NCI-H1930 (cell line): ENCODE results near the gene NEUROD2.

ENCODE experiments used
- DNase-seq, 2 experiments: peaks; one replicate each; lab custom pipeline; 2025; lab: John Stamatoyannopoulos, UW

Gene NEUROD2

DNA sequence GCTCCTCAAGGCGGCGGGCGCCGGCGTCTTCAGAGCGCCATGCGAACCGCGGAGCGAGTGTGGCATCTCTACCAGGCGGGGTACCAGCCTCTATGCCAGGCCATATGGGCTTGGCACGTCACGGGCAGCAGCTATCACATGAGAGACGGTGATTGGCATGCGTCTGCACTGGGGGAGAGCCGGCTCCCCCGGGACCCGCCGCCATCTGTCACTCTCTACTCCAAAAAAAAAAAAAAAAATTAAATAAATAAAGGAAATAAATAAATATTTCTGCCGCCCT, at the start of gene NEUROD2:
Gene NEUROD2 (minus strand): TSS at position 70 of the 280 bp plus-strand sequence. CDS start 1,321 bp downstream, outside the sequence.
- no peak for DNase-seq

DNA sequence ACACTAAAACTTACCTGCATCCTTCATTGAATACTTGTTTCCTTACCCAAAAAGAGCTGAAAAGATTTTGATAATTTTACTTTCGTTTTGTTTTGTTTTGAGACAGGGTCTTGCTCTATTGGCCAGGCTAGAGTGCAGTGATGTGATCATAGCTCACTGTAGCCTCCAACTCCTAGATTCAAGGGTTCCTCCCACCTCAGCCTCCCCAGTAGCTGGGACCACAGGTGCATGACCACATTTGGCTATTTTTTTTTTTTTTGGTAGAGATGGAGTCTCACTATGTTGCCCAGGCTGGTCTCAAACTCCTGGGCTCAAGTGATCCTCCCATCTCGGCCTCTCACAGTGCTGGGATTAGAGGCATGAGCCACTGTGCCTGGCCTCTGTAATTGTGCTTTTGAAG, 47.4 kb upstream of the NEUROD2 start:
- no peak for DNase-seq

DNA sequence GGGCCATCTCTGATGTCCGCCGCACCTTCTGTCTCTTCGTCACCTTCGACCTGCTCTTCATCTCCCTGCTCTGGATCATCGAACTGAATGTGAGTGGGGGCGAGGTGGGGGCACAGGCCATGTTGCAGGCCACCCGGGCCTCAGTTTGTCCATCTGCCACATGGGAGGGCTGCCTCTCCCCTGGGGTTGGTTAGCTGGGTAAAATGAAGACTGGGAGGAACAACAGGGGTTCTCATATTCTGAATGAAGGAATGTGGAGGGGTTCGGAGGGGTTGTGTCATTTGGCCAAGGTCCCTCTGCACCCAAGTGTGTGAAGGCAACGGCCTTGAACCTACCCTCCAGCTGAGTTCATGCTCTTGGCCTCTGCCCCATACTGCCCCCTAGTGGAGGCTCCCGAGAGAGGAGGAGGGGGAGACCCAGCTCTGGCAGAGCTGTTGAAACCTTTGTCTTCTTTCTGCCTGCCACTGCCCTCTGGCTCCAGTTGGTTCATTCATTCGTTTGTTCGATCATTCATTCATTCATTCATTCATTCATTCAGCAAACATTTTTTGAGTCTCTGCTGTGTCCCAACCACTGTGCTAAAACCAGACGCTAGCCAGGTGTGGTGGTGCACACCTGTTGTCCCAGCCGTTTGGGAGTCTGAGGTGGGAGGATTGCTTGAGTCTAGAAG, 46.1 kb upstream of the NEUROD2 start:
- peak; percentile 16 to 50 for DNase-seq

DNA sequence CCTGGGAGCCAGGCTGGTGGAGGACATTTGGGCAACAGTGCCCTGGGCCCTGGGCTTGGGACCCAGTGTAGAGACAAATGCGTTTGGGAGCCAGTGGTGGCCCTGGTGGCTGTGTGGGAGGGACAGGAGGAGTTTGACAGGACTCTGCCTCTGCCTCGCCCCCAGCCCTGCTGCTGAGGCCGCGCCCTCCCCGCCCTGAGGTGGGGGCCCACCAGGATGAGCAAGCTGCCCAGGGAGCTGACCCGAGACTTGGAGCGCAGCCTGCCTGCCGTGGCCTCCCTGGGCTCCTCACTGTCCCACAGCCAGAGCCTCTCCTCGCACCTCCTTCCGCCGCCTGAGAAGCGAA, 45.6 kb upstream of the NEUROD2 start:
- no peak for DNase-seq

DNA sequence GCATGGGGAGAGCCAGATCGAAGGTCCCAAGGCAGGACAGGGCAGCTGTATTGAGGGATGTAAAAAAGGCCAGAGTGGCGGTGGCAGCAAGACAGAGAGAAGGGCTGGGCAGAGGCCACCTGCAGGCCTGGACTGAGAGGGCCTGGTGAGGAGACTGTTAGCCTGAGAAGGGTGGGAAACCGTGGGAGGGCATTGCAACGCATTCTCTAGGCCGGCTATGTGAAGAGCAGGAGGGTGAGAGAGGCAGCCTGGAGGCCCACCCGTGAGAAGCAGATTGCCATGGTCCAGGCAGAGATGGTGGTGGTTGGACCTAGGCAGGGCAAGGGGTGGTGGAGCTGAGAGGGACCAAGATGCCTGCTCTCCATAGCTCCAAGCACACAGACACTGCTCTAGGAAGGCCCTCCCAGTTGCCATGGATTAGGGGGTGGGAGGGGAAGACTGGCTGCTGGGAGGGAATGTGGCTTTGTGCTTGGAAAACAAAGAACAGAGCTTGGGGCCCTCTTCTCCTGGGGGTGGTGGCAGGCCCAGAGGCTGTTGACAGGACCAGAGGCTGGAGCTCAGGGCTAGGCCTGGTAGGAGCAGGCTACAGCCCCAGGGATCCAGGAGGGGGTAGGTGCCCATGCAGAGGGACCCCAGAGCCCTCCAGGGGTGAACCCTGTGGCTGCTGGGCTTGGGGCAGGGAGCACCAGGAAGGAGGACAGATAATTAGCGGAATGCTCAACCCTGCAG, 45.0 kb upstream of the NEUROD2 start:
- no peak for DNase-seq

DNA sequence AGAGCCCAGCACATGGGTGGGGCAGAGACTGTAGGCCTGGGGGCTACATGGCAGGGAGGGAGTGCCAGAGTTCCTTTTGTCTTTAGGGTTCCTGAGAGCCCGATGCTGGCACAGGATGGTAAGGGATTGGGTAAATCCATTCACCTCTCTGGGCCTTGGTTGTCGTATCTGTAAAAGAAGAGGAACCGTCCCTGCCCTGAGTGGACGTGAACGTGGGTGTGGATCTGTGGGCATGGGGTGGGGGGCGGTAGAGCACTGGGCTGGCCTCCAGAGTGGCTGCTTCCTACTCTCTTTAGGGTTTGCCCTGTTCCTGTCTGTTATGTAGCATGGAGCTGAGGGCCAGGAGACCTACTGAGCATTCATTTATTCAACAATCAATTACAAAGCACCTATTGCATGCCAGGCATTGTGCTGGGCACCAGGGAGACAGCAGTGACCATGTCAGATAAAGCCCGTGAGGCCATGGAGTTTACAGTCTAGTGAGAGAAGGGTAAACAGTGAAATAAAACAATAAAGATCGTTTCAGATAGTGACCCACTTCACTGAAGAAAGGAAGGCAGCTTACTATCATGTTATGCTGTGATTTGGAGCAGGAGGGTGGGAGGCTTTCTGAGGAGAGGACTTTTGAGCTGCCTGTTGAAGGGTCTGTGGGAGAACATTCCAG, 44.3 kb upstream of the NEUROD2 start:
- DNase-seq = no peak

DNA sequence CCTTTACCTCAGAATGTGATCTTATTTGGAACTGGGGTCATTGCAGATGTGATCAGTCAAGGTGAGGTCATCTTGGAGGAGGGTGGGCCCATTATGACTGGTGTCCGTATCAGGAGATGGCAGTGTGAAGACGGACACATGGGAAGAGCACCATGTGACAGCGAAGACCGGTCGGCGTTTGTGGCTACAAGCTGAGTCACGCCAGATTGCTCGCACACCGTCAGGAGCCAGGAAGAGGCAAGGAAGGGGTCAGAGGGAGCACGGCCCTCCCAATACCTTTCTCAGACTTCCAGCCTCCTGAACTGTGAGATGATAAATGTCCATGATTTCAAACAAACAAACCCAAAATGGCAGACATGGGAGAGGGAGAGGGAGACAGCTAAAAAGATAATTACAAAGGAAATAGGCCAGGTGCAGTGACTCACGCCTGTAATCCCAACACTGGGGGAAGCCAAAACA, 42.4 kb upstream of the NEUROD2 start:
- no peak for DNase-seq

DNA sequence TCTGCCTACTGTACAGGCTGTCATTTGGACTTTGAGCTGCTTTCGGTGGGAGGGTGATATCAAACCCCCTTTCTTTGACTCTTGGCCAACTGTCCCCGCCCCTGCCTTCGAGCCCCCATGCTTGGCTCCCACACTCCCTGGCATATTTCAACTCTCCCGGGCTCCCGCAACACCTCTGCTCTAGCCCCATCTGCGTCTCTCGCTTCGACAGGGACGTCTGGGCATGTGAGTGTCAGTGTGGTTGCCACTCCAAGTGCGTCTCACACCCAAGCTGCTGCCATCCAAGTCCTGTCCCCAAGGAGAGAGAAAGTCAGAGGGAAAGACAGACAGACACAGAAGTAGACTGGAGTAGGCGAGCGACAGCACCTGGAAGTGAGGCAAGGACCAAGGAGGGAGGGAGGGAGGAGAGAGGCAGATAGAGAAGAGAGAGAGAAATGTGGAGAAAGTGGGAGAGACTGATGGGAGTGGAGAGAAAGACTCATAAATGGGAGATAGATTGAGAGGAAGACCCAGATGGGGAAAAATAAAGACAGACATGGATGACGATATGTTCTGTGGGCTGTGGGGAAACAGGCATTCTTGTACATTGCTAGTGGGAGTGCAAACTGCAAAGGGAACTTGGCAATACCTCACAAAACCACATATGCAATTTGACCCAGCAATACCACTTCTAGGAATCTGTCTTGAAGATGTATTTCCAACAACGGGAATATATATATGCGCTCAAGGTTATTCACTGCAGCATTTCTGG, 41.1 kb upstream of the NEUROD2 start:
- DNase-seq = no peak

DNA sequence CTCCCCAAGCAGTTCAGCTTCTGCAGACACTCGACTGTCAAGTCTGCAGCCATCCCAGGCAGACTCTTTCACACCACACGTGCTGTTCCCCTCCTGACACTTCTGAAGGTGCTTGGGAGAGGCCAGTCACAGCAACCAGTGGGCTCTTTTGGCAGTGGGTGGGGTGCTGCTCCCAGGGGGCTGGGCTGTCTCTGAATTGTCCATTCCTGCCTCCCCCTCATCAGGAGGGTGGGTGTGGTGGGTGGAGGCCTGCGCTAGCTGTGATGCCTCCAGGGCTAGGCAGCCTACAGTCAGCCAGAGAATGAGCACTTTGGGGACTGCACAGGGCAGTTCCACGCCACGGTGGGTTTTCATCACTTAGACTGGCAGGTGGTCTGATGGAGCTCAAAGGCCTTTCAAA, 39.5 kb upstream of the NEUROD2 start:
- no peak for DNase-seq

DNA sequence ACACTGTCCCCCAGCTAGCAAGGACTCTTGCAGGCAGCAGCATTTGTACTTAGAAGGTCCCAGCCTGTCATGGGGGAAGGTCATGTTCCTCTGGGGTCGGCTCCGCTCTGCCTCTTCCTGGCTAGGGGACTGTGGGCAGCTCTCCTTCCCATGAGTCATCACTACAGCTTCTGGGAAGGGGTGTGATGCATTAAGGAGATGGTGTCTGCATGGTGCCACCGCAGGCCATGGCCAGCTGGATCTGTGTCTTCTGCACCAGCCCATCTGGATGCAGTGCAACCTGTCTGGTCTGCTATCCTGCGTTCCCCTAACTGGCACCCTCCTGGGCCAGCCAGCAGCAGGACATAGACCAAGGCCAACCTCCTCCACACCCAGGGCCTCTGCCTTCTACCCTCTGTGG, 35.6 kb upstream of the NEUROD2 start:
- no peak for DNase-seq

DNA sequence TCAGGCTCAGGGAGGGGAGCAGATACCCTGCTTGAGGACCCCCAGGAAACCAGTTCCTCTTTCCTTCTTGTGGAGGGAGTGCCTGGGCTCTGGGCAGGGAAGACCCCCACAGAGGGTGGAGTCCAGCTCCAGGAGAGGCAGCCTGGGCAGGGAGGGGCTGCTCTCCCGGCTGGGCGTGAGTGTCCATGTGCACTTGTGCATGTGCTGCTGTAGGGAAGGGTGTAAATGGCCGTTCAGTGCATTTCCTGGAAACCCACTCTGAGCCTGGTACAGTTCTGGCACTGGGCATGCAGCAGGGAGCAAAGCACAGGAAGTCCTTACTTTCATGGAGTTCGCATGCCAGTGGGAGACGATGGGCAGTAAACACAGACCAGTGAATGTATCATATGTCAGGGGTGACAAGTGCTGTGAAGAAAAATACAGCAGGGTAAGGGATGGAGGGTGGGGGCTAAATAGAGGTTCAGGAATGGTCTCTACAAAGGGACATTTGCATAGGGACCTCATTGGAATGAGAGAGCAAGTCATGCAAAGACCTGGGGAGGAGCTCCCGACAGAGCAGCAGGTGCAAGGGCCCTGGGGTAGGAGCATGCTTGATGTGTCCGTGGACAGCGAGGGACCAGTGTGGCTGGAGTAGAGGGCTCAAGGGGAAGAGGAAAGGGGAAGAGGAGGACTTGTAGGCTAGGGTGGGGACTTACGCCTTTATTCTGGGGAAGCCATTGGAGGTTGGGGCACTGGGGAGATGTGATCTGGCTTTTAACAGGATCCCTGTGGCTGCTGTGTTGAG, 34.8 kb upstream of the NEUROD2 start:
- no peak for DNase-seq

DNA sequence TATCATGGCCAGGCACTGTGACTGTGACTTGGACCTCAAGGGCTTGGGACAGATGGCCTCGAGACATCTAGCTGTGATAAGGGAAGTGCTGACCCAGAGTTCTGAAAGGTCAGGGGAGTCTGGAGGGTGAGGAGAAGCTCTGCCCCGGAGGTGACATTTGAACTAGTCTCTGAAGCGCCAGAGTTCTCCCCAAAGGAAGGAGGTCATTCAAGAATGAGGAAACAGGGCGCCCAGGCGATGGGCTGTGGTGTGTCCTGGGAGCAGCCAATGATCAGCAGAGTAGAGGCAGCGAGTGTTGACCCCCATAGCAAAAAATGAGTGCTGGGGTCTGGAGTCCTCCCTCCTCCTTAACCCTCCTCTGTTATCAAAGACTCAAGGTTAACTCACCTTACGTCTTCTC, 34.2 kb upstream of the NEUROD2 start:
- DNase-seq = no peak

DNA sequence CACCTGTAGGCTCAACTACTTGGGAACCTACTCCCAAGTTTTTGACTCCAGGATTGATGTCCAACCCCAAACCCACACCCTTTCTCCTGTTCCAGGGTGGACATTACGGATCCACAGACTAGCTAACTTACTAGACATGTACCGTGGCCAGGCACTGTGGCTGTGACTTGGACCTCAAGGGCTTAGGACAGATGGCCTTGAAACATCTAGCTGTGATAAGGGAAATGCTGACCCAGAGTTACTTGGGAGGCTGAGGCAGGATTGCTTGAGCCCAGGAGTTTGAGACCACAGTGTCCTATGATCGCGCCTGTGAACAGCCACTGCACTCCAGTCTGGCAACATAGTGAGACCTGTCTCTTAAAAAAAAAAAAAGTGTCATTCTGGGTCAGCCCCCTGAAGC, 33.4 kb upstream of the NEUROD2 start:
- DNase-seq = no peak

DNA sequence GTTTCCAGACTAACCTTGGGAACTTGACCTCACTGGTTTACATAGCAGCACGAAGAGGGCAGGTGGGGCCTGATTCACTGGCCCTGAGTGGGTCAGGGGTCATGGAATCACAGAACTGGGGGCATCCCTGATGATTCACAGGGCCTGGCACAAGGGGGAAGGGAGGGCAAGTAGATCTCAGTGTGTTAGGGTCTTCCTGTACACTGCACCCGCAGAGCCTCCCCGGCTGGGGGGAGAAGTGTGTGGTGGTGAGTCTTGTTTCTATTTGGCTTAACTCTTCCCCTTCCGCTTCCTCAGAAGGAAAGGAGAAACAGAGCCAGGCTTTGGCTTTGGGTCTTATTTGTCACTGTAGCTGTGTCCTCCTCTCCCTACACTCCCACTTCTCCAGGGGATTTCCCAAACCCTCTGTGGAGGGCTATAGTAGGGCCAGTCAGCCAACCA, 32.9 kb upstream of the NEUROD2 start:
- DNase-seq = no peak

DNA sequence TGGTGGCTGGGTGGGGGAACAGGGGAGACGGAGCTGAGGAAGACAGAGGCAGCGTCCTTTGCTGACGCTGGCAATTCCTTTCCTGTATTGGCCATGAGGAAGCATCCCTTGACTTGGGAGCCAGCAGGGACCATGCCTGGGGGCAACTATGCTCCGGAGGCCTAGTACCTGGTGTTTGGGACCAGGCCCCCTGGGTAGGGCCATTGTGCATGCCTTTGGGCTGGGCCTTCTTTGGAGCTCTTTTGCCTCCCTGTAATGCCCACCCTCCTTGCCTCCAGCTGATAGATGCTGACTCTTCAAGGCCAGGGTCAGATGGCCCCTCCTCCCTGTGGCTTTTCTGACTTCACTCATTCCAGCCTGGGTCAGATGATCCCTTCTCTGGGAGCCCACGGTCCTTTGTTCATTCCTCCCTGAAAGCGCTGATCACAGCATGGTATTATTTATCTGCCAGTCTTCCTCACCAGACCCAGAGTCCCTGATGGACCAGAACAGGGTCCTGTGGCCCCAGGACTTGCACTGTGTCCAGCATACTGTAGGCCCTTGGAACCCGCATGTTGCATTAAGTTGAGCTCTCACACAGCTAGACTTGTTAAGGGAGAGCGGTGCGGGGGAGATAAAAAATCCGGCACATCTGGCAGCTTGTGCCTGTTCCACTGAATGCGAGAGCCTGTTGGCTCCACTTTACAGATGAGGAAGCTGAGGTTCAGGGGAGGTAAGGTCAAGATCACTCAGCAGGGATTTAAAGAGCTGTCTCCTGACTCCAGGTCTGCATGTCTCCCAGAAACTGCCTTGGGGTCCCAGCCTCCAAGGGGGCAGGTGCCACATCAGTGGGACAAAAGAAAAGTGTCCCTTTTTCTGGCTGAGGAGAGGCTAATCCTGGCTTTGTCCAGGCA, 32.1 kb upstream of the NEUROD2 start:
- DNase-seq = no peak

DNA sequence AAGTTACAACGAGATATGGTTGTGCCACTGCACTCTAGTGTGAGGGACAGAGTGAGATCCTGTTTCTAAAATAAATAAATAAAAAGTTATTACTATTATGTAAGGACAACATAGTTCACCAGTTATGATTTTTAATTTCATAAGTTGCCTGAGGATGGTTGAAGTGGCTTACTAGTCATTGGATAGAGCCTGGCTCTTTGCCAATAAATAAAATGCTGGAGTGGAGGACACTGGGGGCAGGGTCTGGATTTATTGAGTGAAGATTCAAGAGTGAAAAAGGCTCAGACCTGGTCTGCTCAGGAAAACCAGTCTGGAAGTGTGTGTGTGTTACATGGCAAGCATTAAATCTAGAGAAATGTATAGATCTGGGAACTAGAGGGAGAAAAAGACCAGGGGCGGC, 31.3 kb upstream of the NEUROD2 start:
- no peak for DNase-seq

DNA sequence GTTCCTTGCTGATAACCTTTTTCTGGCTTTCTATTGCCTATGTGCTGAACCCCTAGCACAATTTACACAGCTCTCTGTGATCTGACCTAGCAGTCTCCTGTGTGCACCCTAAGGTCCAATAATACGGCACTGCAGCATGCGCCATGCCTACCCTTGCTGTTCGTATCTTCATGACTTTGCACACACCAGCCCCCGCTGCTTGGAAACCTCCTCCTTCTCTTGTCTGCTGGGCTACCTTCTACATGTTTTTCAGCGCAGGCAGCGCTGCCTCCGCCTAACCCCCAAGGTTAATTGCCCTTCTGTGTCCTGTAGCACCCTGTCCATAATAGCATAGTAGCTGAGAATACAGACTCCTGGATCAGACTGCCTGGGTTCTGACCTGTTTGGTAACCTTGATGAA, 30.6 kb upstream of the NEUROD2 start:
- no peak for DNase-seq

DNA sequence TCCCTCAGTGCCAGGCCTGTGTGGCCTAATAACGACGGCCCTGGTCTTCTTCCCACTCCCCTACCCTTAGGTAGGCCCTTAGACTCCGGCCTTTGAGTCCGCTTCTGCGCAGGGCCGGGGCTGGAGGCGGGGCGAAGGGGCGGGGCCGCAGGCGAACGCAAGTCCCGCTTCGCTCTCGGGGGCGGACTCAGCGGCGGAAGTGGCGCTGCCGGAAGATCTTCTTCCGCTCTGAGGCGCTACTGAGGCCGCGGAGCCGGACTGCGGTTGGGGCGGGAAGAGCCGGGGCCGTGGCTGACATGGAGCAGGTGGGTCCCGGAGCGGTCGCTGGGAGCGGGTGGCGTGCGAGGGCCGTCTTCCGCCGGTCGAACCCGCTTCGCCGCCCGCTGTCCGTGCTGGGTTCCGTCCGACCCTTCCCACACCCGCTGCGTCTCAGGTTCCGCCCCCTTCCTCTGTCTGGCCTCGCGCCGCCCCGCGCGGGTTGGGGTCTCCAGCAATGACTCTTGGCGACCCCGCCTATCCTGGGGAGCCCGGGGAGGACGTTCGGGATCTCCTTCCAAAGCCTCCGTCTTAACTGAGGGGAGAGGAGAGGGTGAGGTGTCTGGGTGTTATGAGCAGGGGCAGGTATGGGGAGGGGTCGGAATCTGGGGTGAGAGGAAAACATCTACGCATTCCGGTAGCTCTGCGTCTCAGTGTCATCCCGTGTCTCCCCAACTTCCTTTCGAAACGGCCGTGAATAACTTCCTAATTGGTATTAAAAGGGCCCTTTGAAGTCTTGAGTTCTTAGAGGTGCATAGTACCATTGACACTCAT, 29.4 kb upstream of the NEUROD2 start, which contains the start of gene STARD3:
Gene STARD3 (plus strand): TSS at position 218 of the 810 bp plus-strand sequence. CDS start 16,388 bp downstream, outside the sequence.
- DNase-seq = peak; percentile 59 to 75

DNA sequence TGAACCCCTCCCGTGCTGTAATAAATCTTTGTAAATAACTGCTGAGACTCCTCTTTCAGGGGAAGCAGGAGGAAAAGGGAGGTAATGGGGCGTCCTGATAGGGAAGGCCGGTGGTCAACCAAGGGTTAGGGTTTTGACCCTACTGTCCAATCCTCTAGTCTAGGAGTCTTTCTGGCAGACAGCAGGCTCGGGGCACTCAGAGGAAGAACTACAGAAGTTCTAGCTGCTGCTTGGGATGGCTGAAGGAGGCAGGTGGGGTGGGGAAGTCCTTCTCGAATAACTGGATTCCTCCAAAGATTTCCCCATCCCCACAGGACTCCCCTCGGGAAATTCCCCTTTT, 28.8 kb upstream of the NEUROD2 start:
- no peak for DNase-seq

DNA sequence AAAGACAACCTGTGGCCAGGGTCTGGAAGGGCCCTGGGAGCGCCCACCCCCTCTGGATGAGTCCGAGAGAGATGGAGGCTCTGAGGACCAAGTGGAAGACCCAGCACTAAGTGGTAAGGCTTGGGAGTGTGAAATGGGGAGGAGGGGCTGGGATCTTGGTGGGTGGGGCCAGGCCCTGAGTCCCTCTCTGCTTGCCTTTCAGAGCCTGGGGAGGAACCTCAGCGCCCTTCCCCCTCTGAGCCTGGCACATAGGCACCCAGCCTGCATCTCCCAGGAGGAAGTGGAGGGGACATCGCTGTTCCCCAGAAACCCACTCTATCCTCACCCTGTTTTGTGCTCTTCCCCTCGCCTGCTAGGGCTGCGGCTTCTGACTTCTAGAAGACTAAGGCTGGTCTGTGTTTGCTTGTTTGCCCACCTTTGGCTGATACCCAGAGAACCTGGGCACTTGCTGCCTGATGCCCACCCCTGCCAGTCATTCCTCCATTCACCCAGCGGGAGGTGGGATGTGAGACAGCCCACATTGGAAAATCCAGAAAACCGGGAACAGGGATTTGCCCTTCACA, 28.0 kb upstream of the NEUROD2 start:
- DNase-seq = no peak
